HCT116 (cell line): Measurements from ENCODE around the gene PVRIG. TPM values are rescaled to one million over a fixed set of nuclear protein-coding genes. Genes with fewer than 3 reads are reported as not detected.
"Not testable (repeated sequence)": the region's sequence is repeated elsewhere in the genome, so short reads cannot be mapped to it uniquely, and the experiment has no call there.

Experiments used
- ATAC-seq: fragments of 200-7000 bp; cut with Tn5 transposase; 2 replicates; pipeline ENCODE4 v1.9.1; 2020; ENCODE audit warnings: mild to moderate bottlenecking, moderate library complexity
- BruUV-seq: library from RNA; stranded (reverse); fragments of 400-500 nt; replicated peaks from 2 replicates; lab custom pipeline; 2021; lab: Mats Ljungman, UMichigan
- CTCF ChIA-PET: fragments of 300-600 bp; sonication (Branson Sonifier 250); formaldehyde crosslinking; loops from one replicate; lab custom pipeline; 2021; ENCODE audit warnings: antibody characterized with exemption; lab: Charles Lee
- POLR2A ChIA-PET: fragments of 300-600, 350-600 bp; sonication (Branson Sonifier 250); formaldehyde crosslinking; loops from one replicate; lab custom pipeline; 2021; ENCODE audit warnings: antibody characterized with exemption; lab: Charles Lee
- RAD21 ChIA-PET, 2 experiments: fragments of 300-600 bp; sonication (Branson Sonifier 250); formaldehyde crosslinking; loops; one replicate each; lab custom pipeline; 2023; ENCODE audit warnings: low total read pairs in 2 of 2; ENCODE audit not compliant: uncharacterized antibody in 2 of 2, unreplicated experiment in 2 of 2, low non-redundant PET in 1 of 2; lab: Charles Lee
- DNase-seq: peaks from one replicate; pipeline ENCODE4 v3.0.0-alpha.2; 2010; ENCODE audit warnings: low read depth, low spot score
- H2AFZ ChIP-seq: fragments of 200-600 bp; shearing (Covaris generic), sonication (generic); 2 replicates; pipeline ENCODE4 v1.6.1; 2017; ENCODE audit warnings: low read depth, mixed run types, mixed read lengths, antibody characterized with exemption, low read length; ENCODE audit not compliant: poor library complexity, severe bottlenecking
- H3K27ac ChIP-seq: 2 replicates; pipeline ENCODE4 v1.5.1; 2012; ENCODE audit warnings: low read depth, low read length
- H3K27me3 ChIP-seq: fragments of 200-600 bp; sonication (generic); 2 replicates; pipeline ENCODE4 v1.6.1; 2016; ENCODE audit warnings: mixed run types, low read length, mixed read lengths; ENCODE audit not compliant: insufficient read depth
- H3K36me3 ChIP-seq, 2 experiments: fragments of 200-500 bp in 1 of 2; fragments of 200-600 bp in 1 of 2; sonication (Bioruptor generic) in 1 of 2; sonication (generic) in 1 of 2; 2 replicates each; pipeline versions ENCODE4 v1.5.1 to v1.6.1; 2014 to 2016; ENCODE audit warnings: low read length in 2 of 2, inconsistent platforms in 1 of 2, mixed read lengths in 1 of 2, mixed run types in 1 of 2; ENCODE audit not compliant: insufficient read depth in 2 of 2, control insufficient read depth in 1 of 2
- H3K4me1 ChIP-seq, 2 experiments: fragments of 200-600 bp in 1 of 2; sonication (generic) in 1 of 2; 2 replicates each; pipeline versions ENCODE4 v1.5.1 to v1.6.1; 2012 to 2017; ENCODE audit warnings: low read length in 2 of 2, inconsistent platforms in 1 of 2, mild to moderate bottlenecking in 1 of 2, mixed read lengths in 1 of 2, mixed run types in 1 of 2, moderate library complexity in 1 of 2; ENCODE audit not compliant: insufficient read depth in 2 of 2, control insufficient read depth in 1 of 2
- H3K4me2 ChIP-seq: fragments of 200-600 bp; sonication (generic); 2 replicates; pipeline ENCODE4 v1.6.1; 2017; ENCODE audit warnings: mixed run types, low read length, mixed read lengths
- H3K4me3 ChIP-seq, 2 experiments: fragments of 200-600 bp in 1 of 2; sonication (generic) in 1 of 2; replicated peaks in 1 of 2; 2 replicates each; pipeline ENCODE4 v1.5.1; 2011 to 2016; ENCODE audit warnings: low read length in 2 of 2, control low read depth in 1 of 2, low read depth in 1 of 2, mild to moderate bottlenecking in 1 of 2, mixed read lengths in 1 of 2, mixed run types in 1 of 2
- H3K79me2 ChIP-seq: fragments of 200-600 bp; sonication (generic); 2 replicates; pipeline ENCODE4 v1.6.1; 2017; ENCODE audit warnings: mild to moderate bottlenecking, mixed run types, low read length, moderate library complexity, mixed read lengths; ENCODE audit not compliant: insufficient read depth
- H3K9ac ChIP-seq: fragments of 200-600 bp; sonication (generic); 2 replicates; pipeline ENCODE4 v1.6.1; 2016; ENCODE audit warnings: low read length, mixed read lengths
- H3K9me2 ChIP-seq: fragments of 200-600 bp; sonication (generic), shearing (Covaris generic); 2 replicates; pipeline ENCODE4 v1.6.1; 2017; ENCODE audit warnings: mixed run types, mild to moderate bottlenecking, moderate library complexity; ENCODE audit not compliant: insufficient read depth
- H3K9me3 ChIP-seq, 2 experiments: fragments of 200-500 bp in 1 of 2; fragments of 200-600 bp in 1 of 2; sonication (Bioruptor generic) in 1 of 2; sonication (generic) in 1 of 2; 2 replicates each; pipeline ENCODE4 v1.6.1; 2014 to 2017; ENCODE audit warnings: low read length in 2 of 2, mixed read lengths in 2 of 2, inconsistent platforms in 1 of 2, low read depth in 1 of 2, mild to moderate bottlenecking in 1 of 2, mixed run types in 1 of 2, moderate library complexity in 1 of 2; ENCODE audit not compliant: control insufficient read depth in 1 of 2, insufficient read depth in 1 of 2
- H4K20me1 ChIP-seq: fragments of 200-600 bp; sonication (generic), shearing (Covaris generic); 2 replicates; pipeline ENCODE4 v1.6.1; 2017; ENCODE audit warnings: mixed run types, mild to moderate bottlenecking, moderate library complexity; ENCODE audit not compliant: insufficient read depth
- EGR1 ChIP-seq: IDR thresholded peaks from 2 replicates; pipeline ENCODE4 v1.6.1; 2012; ENCODE audit warnings: low read depth
- ELF1 ChIP-seq: IDR thresholded peaks from 2 replicates; pipeline ENCODE4 v1.6.1; 2012; ENCODE audit warnings: low read depth, borderline replicate concordance
- SIN3A ChIP-seq: IDR thresholded peaks from 2 replicates; pipeline ENCODE4 v1.6.1; 2012; ENCODE audit warnings: low read depth
- intact Hi-C: fragments of 100-400 bp; cut with micrococcal nuclease; formaldehyde crosslinking; loops from 2 replicates; pipeline ENCODE4 v1.10.0; 2022
- total RNA-seq: library from RNA; stranded (reverse); gene quantifications from one replicate; pipeline ENCODE4 v1.2.1, GENCODE V29; 2021; ENCODE audit not compliant: unreplicated experiment
- TF ChIP-seq, protein P1 (sequence below), 3 experiments: fragments of 200-600 bp in 1 of 3; sonication (generic) in 1 of 3; IDR thresholded peaks in 2 of 3; conservative IDR thresholded peaks in 1 of 3; 2 replicates each; pipeline ENCODE4 v1.5.1; 2012 to 2017; ENCODE audit warnings: low read depth in 2 of 3, low read length in 2 of 3, antibody characterized with exemption in 1 of 3, borderline replicate concordance in 1 of 3, control low read depth in 1 of 3, mild to moderate bottlenecking in 1 of 3, mixed read lengths in 1 of 3, mixed run types in 1 of 3, moderate library complexity in 1 of 3; ENCODE audit not compliant: insufficient read depth in 1 of 3

PVRIG gene
- total RNA-seq, 1 experiment from 2014 or later: 0.30 TPM

DNA sequence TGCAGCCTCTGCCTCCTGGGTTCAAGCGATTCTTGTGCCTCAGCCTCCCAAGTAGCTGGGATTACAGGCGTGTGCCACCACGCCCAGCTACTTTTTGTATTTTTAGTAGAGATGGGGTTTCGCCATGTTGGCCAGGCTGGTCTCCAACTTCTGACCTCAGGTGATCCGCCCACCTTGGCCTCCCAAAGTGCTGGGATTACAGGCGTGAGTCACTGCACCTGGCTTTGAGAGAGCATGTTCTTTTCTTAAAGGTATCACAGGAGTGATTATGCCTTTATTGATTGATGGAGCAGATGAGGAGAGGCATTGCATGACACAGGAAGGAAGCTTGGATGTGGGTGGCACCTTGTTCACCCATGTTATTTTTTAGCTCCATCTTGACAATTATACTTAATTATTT is 36.7 kb upstream of the PVRIG start:
- H4K20me1 ChIP-seq, DNase-seq, H3K4me3 ChIP-seq, CTCF ChIA-PET, H3K9me2 ChIP-seq, intact Hi-C loops, BruUV-seq, H2AFZ ChIP-seq, H3K4me2 ChIP-seq, H3K4me1 ChIP-seq, H3K27me3 ChIP-seq, RAD21 ChIA-PET, POLR2A ChIA-PET, H3K27ac ChIP-seq, H3K79me2 ChIP-seq, H3K9me3 ChIP-seq, H3K36me3 ChIP-seq, H3K9ac ChIP-seq: not testable (repeated sequence)
- ATAC-seq: peak; percentile 52; the same call in 1 of the 2 replicates
- peak; percentile 56; the same call in 1 of the 2 replicates for TF ChIP-seq EGR1

DNA sequence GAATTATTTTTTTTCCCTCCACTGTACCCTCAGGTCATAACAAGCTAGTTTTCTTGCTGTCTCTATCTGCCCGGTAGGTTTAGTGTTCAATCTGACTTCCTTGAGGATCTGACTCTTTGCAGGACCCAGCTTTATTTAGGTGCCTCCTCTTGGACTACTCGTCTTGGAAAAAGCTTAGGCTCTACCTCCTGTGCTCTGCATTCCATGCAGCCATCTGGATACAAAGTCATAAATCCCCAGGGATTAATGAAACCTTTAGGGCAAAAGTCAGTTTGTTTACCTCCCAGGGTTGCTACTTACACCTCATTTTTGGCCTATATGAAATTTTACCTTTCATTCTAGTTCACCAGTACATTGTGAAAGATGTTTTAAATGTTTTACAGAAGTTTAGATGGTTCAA is 34.0 kb upstream of the PVRIG start:
- no peak for TF ChIP-seq SIN3A
- no peak overlapping the region for H3K27ac ChIP-seq
- no peak overlapping the region for H3K4me2 ChIP-seq
- DNase-seq (no peak), ATAC-seq (no peak)
- no peaks in the 10 kb centered on the region for H3K79me2 ChIP-seq
- no peak overlapping the region for H2AFZ ChIP-seq
- ChIA-PET CTCF (no interaction called here), POLR2A (no interaction called here), RAD21 (no interaction called here)
- H3K36me3 ChIP-seq: no peaks in the 10 kb centered on the region
- no peak overlapping the region for H3K9ac ChIP-seq
- no peaks in the 10 kb centered on the region for H4K20me1 ChIP-seq
- no peak overlapping the region for H3K4me3 ChIP-seq
- intact Hi-C loops: no loop called here
- peaks cover 7 to 12% of the 10 kb centered on the region in 2 experiments for H3K4me1 ChIP-seq
- H3K9me3 ChIP-seq: no peaks in the 10 kb centered on the region
- no peaks in the 10 kb centered on the region for H3K9me2 ChIP-seq
- BruUV-seq: no TSS peak
- no peaks in the 10 kb centered on the region for H3K27me3 ChIP-seq

DNA sequence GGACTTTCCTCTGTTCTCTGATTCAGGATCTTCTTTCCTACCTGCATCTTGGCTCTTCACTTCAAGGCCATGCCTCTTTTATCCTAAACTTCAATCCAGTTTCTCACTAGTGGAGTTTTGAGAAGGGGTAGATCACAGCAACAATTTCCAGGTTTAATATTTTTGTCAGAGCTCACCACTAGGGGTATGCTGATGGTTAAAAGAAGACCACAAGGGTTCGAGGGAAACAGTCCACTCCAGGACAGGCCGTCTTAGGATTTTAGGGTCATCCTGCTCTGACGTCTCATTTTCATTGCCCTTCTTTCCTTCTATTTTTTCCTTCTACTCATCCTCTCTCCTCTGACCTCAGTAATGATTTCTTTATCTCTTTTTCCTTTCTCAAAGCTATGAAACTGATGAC is 30.7 kb upstream of the PVRIG start:
- no peak overlapping the region for H3K27ac ChIP-seq
- H3K4me2 ChIP-seq: no peak overlapping the region
- ChIA-PET CTCF (interaction anchor here (0.7 to 2.2 kb wide), 4 partner anchors 9 to 155 kb away, joined by 3 to 11 read pairs (median 6); partner anchors contain the start of genes GPC2 and STAG3), POLR2A (no interaction called here), RAD21 (no interaction called here)
- H3K4me3 ChIP-seq: no peak overlapping the region
- DNase-seq (no peak), ATAC-seq (peak; percentile 64; the same call in 1 of the 2 replicates)
- H3K27me3 ChIP-seq: no peaks in the 10 kb centered on the region
- H3K36me3 ChIP-seq: no peaks in the 10 kb centered on the region
- TF ChIP-seq ELF1: no peak
- TF ChIP-seq, protein P1, sequence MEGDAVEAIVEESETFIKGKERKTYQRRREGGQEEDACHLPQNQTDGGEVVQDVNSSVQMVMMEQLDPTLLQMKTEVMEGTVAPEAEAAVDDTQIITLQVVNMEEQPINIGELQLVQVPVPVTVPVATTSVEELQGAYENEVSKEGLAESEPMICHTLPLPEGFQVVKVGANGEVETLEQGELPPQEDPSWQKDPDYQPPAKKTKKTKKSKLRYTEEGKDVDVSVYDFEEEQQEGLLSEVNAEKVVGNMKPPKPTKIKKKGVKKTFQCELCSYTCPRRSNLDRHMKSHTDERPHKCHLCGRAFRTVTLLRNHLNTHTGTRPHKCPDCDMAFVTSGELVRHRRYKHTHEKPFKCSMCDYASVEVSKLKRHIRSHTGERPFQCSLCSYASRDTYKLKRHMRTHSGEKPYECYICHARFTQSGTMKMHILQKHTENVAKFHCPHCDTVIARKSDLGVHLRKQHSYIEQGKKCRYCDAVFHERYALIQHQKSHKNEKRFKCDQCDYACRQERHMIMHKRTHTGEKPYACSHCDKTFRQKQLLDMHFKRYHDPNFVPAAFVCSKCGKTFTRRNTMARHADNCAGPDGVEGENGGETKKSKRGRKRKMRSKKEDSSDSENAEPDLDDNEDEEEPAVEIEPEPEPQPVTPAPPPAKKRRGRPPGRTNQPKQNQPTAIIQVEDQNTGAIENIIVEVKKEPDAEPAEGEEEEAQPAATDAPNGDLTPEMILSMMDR (IDR thresholded peaks at IDR 0.05 in 2 of 3, conservative IDR thresholded peaks at IDR 0.05 in 1 of 3; ENCODE audit: borderline replicate concordance in 1 of 3, insufficient read depth in 1 of 3, low read depth in 2 of 3, low read length in 2 of 3): peak in 1 of 3 experiments; percentile 32; a peak in 1 of 6 replicates
- BruUV-seq: no TSS peak
- no peak overlapping the region for H2AFZ ChIP-seq
- H3K9ac ChIP-seq: no peak overlapping the region
- H3K9me2 ChIP-seq: no peaks in the 10 kb centered on the region
- intact Hi-C loops: no loop called here
- peaks cover 0 to 4% of the 10 kb centered on the region in 2 experiments; a peak in 2 of 4 replicates for H3K4me1 ChIP-seq
- H4K20me1 ChIP-seq: no peaks in the 10 kb centered on the region
- H3K79me2 ChIP-seq: no peaks in the 10 kb centered on the region
- no peaks in the 10 kb centered on the region for H3K9me3 ChIP-seq
